Stomach (tissue), 4 donors: ENCODE results near the gene PEX12.

ENCODE experiments used
- EP300 ChIP-seq: sonication (generic); formaldehyde crosslinking; IDR thresholded peaks from one replicate; pipeline ENCODE4 v1.6.1; 2017; ENCODE audit warnings: antibody characterized with exemption
- POLR2A ChIP-seq, 4 donors: fragments of 450-650 bp; IDR thresholded peaks; one replicate each; pipeline ENCODE4 v1.6.1; 2016; ENCODE audit warnings: antibody characterized with exemption in 4 of 4, control low read depth in 2 of 4, mild to moderate bottlenecking in 1 of 4, moderate library complexity in 1 of 4
- POLR2AphosphoS5 ChIP-seq, 3 donors: sonication (generic); formaldehyde crosslinking; IDR thresholded peaks; one replicate each; pipeline ENCODE4 v1.6.1; 2016; ENCODE audit warnings: antibody characterized with exemption in 3 of 3
- TF ChIP-seq, protein P1 (sequence below), 7 experiments: fragments of 450-650 bp in 4 of 7; fragments of 200-600 bp in 3 of 7; sonication (generic) in 3 of 7; IDR thresholded peaks; one replicate each; pipeline ENCODE4 v1.5.1; 2016 to 2019; ENCODE audit warnings: antibody characterized with exemption in 7 of 7, control low read depth in 2 of 7, mild to moderate bottlenecking in 1 of 7

DNA sequence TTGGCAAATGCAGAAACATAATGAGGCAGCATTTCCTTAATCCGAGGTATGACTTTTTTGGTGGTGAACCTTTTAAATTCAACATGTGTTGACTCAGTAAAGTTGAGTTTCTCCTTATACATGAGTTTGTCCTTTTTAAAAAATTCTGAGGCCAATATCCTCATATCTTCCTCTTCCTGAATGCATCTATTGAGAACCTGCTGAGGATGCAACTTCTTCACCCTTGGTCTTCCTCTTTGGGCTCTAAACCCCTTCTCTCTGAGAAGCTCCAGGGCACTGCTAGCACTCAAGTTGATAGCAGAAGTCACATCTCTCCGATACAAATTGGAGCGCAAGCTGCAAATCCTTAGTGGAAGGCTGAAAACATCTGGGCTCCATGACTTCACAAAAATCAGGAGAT, 21.0 kb downstream of the PEX12 start:
- TF ChIP-seq, protein P1, sequence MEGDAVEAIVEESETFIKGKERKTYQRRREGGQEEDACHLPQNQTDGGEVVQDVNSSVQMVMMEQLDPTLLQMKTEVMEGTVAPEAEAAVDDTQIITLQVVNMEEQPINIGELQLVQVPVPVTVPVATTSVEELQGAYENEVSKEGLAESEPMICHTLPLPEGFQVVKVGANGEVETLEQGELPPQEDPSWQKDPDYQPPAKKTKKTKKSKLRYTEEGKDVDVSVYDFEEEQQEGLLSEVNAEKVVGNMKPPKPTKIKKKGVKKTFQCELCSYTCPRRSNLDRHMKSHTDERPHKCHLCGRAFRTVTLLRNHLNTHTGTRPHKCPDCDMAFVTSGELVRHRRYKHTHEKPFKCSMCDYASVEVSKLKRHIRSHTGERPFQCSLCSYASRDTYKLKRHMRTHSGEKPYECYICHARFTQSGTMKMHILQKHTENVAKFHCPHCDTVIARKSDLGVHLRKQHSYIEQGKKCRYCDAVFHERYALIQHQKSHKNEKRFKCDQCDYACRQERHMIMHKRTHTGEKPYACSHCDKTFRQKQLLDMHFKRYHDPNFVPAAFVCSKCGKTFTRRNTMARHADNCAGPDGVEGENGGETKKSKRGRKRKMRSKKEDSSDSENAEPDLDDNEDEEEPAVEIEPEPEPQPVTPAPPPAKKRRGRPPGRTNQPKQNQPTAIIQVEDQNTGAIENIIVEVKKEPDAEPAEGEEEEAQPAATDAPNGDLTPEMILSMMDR (IDR thresholded peaks at IDR 0.05), result no peak
- TF ChIP-seq POLR2AphosphoS5 (IDR thresholded peaks at IDR 0.05) (no peak), POLR2A (IDR thresholded peaks at IDR 0.05) (no peak), EP300 (no peak)
